Measurements from ENCODE around the gene CD3D.

The CD3D gene

GRCh38 chr11:118301600-118302195 lies 40.8 kb downstream of the CD3D start:
- DNase-seq, result no peak

DNA sequence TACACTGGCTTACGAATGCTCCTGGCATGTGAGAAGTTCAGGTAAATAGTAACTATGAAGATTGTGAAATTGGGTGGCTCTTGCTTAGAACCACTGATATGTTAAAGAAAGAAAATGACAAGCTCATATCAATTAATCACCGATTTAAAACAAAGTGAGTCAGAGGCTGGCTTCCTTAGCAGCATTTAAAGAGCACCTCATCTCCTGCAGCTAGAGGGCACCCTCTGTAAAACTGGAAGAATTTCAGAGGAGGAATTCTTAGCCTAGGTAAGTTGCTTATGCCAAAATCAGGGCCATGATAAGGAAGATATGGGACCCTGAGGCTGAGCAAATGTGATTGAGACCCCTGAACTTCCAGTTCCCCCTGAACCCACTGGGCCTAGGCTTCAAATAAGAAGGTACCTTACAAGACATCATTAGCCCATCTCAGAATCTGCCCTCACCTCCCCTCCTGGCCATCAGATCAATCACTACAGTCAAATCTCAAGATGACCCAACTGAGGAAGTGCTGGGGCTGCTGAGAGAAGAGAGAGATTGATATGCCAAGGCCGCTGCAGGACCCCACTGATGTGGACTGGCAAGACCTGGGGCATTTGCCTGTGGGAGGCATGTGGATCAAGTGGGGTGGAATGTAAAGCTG lies 46.6 kb downstream of the CD3D start:
- no peak for DNase-seq

DNA sequence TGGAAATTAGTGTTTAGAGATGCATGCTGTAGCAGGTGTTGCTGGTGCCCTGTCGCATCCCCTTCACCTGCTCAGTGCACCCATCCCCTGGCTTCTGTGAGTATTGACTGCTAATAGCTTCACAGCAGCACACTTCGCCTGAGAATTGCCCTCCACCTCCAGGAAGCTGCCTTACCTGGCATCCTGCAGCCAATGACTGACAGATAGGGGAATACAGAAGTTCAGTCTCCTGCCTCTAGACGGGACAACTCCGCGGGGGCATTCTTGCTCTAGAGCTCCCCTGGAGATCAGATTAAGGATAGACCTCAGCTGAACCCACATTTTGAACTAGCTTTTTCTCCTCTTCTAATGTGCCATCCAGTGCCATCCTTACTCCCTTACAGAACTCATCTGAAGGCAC lies 47.3 kb downstream of the CD3D start:
- DNase-seq, result no peak

DNA sequence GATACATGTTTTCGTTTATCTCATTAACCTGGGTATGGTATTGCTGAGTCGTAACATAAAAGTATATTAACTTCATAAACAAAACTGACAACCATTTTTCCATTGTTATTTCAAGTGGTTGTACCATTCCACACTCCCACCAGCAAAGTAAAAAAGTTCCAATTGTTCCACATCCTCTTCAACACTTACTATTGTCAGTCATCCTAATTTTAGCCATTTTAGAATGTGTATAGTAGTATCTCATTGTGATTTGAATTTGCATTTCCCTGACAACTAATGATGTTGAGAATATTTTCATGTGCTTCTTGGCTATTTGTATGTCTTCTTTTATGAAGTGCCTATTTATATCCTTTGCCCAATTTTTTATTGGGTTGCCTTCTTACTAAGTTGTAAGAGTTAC lies 48.5 kb downstream of the CD3D start:
- no peak for DNase-seq

GRCh38 chr11:118291477-118292135 lies 50.9 kb downstream of the CD3D start:
- no peak for DNase-seq

DNA sequence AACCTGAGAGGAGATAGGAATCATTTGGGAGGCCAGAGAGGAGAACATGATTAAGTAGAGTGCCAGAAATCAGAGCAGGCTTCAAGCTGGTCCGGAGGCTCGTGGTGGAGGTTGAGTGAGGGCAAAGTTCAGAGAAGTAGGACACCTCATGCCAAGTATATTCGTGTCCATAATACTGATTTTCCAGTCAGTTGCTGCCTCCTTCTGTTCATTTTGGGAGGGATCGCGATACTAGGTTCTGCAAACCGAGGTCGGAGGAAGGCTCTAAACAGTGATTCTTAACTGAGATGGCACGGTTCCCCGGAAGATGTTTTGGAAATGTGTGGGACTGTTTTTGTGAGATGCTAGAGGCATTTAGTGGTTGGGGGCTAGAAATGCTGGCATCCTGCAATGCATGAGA lies 51.6 kb downstream of the CD3D start:
- DNase-seq, result no peak

- DNase-seq, result no peak
Observed at GRCh38 chr11:118289401-118289800, 53.1 kb downstream of the CD3D start.

Measured in right kidney (tissue), 1 donor.